Measurements from ENCODE around the gene HOXA1. TPM values are rescaled to one million over a fixed set of nuclear protein-coding genes. Genes with fewer than 3 reads are reported as not detected.

The HOXA1 gene
- 0.42 TPM for total RNA-seq

DNA sequence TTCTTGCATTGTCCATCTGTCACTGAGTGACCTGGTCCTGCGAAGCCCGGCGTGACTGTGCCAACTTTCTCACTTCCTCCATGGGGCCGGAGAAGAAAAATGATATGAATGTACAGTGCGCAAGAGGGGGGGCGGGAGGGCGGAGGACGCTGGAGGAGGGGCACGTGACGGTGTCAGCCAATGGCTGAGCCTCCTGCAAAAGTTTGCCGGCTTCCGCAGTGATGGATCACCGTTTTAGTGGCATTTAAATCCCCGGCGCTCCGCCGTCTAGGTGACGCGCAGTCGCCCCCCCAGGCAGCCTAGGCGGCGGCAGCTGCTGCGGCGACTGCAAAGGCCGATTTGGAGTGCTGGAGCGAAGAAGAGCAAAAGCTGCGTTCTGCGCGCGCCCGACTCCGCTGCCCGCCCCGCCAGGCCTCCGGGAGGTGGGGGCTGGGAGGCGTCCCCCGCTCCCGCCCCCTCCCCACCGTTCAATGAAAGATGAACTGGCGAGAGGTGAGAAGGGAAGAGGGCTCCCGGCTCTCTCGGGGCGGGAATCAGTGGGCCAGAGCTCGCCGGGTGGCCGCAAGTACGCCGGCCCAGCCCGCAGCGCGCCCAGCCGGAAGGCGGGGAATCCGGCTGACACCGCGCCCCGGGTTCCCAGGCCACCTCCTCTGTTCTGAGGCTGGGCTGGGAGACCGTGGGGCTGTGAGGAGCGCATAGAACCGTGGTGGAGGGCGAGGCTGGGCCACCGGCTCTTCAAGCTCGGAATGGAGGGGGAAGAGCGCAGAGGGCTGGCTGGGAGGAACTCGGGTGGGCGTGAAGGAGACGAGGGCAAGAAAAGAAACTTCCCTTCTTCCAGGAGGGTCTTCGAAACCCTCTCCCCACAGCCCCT lies at the start of gene HOXA1:
Gene HOXA1 (minus strand): TSS at position 104 of the 871 bp plus-strand sequence. CDS start 88 bp downstream, at position 16.
- H3K4me1 ChIP-seq (ENCODE audit: insufficient read depth, low read length) = peaks cover 39% of the 10 kb centered on the region
- H3K27me3 ChIP-seq (ENCODE audit: insufficient read depth, low read length) = peaks cover 84% of the 10 kb centered on the region
- H3K4me3 ChIP-seq (ENCODE audit: low read length) = peak within 1 kb of the TSS; percentile 78
- no peaks in the 10 kb centered on the region for H3K9me3 ChIP-seq (ENCODE audit: low read depth, low read length)

DNA sequence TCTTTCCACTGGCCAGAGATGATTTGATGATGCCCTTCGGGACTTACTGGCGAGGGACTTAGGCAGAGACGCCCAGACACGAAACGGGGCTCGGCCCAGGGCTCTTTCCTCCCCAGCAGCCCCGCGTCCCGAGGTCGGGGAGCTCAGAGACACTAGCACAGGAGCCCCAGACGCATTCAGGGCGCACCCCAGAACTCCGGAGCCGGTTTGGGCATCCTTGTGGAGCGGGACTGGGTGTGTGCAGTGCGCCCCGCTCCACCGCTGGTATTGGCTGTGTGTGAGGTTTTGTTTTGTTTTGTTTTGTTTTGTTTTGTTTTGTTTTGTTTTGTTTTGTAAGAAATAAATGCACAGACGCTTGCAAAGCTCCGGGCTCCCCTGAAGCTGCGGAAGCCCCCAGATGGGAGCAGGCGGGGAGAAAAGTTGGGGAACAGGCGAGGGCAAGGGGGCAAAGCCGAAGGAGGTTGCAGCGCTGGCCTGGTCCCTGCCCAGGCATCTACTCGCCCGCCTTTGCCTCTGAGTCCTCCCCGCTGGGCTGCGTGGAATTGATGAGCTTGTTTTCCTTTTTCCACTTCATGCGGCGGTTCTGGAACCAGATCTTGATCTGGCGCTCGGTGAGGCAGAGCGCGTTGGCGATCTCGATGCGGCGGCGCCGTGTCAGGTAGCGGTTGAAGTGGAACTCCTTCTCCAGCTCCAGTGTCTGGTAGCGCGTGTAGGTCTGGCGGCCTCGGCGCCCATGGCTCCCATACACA lies 49.5 kb upstream of the HOXA1 start:
- H3K4me1 ChIP-seq (ENCODE audit: insufficient read depth, low read length) = peaks cover 17% of the 10 kb centered on the region
- peaks cover 59% of the 10 kb centered on the region for H3K27me3 ChIP-seq (ENCODE audit: insufficient read depth, low read length)
- no peak overlapping the region for H3K4me3 ChIP-seq (ENCODE audit: low read length)
- no peaks in the 10 kb centered on the region for H3K9me3 ChIP-seq (ENCODE audit: low read depth, low read length)

DNA sequence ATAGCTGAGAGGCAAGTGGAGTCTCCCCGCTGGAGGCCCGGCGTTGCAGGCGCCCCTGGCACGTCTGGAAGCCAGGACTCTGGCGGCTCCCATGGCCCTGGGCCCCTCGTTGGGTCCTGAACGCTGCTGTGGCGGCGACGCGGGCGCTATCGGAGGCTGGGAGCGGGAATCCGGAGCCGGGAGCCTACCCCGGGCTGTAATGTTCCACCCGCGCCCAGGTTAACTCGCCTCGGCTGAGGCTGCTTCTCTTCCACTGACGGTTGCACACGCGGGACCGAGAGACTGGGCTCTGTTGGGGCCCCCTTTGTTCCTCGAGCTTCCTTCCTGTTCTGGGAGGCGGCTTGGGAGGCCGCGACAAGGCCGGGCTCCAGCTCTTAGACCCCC lies 49.0 kb upstream of the HOXA1 start:
- Histone ChIP-seq H3K27me3 (ENCODE audit: insufficient read depth, low read length) (peaks cover 53% of the 10 kb centered on the region), H3K9me3 (ENCODE audit: low read depth, low read length) (no peaks in the 10 kb centered on the region), H3K4me1 (ENCODE audit: insufficient read depth, low read length) (peaks cover 15% of the 10 kb centered on the region), H3K4me3 (ENCODE audit: low read length) (no peak overlapping the region)

DNA sequence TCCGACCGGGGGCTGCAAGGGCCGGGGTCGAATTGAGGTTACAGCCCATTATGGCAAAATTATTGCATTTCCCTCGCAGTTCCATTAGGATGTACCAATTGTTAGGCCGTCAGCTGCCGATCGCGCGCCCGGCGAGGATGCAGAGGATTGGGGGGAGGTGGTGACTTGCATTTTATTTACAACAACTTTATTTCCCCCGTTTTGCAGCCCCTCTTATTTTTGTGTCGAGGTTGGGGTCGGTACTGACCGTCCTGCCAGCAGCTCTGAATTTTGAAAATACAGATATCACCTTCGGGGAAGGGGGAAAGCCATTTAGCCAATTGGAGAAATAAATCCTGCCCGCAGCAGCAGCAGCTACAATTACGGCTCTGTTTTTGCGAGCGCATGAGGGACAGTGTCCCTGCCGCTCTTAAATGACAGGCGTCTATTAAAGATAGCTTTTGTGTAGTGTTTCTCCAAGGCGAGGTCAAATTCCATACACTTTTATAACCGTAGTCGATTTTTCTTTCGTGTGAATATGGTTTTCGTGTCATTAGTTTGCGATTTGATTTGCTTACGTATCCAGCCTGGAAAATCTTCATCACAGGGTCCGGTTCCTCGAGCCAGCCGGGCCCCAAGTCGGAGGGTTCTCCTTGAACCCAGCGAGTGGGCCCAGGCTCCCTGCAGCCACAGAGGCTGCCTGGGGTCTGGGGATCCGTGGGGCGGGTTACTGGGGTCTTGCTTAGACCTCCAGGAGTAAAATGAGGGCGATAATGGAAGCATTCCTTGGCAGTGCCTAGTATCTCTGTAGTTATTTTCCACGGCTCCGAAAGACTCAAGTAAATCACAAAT lies 48.4 kb upstream of the HOXA1 start:
- Histone ChIP-seq H3K4me3 (ENCODE audit: low read length) (no peak overlapping the region), H3K9me3 (ENCODE audit: low read depth, low read length) (no peaks in the 10 kb centered on the region), H3K27me3 (ENCODE audit: insufficient read depth, low read length) (peaks cover 47% of the 10 kb centered on the region), H3K4me1 (ENCODE audit: insufficient read depth, low read length) (peaks cover 15% of the 10 kb centered on the region)

DNA sequence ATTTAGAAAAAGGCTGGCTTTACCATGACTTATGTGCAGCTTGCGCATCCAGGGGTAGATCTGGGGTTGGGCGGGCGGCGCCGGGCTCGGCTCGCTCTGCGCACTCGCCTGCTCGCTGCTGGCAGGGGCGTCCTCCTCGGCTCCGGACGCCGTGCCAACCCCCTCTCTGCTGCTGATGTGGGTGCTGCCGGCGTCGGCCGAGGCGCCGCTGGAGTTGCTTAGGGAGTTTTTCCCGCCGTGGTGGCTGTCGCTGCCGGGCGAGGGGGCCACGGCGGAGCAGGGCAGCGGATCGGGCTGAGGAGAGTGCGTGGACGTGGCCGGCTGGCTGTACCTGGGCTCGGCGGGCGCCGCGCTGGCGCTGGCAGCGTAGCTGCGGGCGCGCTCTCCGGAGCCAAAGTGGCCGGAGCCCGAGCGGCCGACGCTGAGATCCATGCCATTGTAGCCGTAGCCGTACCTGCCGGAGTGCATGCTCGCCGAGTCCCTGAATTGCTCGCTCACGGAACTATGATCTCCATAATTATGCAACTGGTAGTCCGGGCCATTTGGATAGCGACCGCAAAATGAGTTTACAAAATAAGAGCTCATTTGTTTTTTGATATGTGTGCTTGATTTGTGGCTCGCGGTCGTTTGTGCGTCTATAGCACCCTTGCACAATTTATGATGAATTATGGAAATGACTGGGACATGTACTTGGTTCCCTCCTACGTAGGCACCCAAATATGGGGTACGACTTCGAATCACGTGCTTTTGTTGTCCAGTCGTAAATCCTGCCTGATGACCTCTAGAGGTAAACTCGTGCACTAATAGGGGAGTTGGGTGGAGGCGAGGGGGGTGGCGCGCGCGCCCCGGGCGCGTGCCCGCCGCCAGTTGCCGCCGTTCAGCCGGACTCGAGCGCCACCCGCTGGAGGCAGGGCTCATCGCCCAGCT lies 47.5 kb upstream of the HOXA1 start, which contains the start of gene HOXA5:
Gene HOXA5 (minus strand): TSS at position 659 of the 927 bp plus-strand sequence. CDS start 74 bp downstream, at position 585.
- H3K27me3 ChIP-seq (ENCODE audit: insufficient read depth, low read length) = peaks cover 38% of the 10 kb centered on the region
- no peaks in the 10 kb centered on the region for H3K9me3 ChIP-seq (ENCODE audit: low read depth, low read length)
- peak within 1 kb of the TSS; percentile 20 for H3K4me3 ChIP-seq (ENCODE audit: low read length)
- peaks cover 11% of the 10 kb centered on the region for H3K4me1 ChIP-seq (ENCODE audit: insufficient read depth, low read length)

DNA sequence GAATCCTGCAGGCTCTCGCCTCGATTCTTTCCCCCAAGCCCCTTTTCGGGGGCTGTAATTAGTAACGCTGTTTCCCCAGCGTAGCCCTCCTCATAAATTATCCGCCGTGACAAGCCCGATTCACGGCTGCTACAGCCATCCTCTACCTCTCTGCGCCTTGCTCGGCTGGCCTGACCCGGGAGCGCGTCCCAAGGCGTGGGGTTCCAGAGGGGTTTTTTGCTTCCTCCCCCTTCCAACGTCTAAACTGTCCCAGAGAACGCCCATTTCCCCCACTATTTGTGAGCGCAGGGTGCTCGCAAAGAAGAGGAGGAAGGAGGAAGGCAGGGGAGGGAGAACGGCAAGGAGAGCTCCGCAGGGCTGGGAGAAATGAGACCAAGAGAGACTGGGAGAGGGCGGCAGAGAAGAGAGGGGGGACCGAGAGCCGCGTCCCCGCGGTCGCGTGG lies 46.8 kb upstream of the HOXA1 start:
- H3K4me1 ChIP-seq (ENCODE audit: insufficient read depth, low read length) = peaks cover 5% of the 10 kb centered on the region
- no peaks in the 10 kb centered on the region for H3K9me3 ChIP-seq (ENCODE audit: low read depth, low read length)
- no peak overlapping the region for H3K4me3 ChIP-seq (ENCODE audit: low read length)
- H3K27me3 ChIP-seq (ENCODE audit: insufficient read depth, low read length) = peaks cover 35% of the 10 kb centered on the region

DNA sequence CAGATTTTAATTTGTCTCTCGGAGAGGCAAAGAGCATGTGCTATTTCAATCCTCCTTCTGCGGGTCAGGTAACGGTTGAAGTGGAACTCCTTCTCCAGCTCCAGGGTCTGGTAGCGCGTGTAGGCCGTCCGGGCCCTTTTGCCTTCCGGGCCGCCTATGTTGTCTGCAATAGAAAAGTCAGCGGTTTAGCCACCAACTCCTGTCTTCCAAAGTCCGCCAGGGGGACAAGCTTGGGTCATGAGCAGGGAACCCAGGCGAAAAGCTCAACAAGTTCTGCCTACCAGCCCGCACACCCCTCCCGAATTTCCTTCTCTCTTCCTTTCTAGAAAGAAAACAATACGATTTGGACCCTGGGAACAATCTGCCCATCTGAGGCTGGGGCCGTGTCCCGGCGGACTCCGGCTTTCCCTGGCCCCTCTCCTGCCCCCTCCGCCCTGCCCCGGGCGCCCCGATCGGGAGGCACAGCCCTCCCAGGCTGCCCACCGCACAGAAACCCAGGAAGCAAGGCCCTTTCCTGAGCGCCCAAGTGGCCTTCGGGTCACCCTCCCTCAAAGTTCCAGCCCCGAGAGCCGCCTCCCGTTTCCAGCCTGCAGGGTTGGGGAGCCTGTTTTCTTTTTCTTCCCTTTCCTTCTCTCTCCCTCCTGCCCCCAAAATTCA lies 46.3 kb upstream of the HOXA1 start:
- H3K27me3 ChIP-seq (ENCODE audit: insufficient read depth, low read length) = peaks cover 35% of the 10 kb centered on the region
- H3K4me1 ChIP-seq (ENCODE audit: insufficient read depth, low read length) = peaks cover 3% of the 10 kb centered on the region
- H3K9me3 ChIP-seq (ENCODE audit: low read depth, low read length) = no peaks in the 10 kb centered on the region
- H3K4me3 ChIP-seq (ENCODE audit: low read length) = no peak overlapping the region

DNA sequence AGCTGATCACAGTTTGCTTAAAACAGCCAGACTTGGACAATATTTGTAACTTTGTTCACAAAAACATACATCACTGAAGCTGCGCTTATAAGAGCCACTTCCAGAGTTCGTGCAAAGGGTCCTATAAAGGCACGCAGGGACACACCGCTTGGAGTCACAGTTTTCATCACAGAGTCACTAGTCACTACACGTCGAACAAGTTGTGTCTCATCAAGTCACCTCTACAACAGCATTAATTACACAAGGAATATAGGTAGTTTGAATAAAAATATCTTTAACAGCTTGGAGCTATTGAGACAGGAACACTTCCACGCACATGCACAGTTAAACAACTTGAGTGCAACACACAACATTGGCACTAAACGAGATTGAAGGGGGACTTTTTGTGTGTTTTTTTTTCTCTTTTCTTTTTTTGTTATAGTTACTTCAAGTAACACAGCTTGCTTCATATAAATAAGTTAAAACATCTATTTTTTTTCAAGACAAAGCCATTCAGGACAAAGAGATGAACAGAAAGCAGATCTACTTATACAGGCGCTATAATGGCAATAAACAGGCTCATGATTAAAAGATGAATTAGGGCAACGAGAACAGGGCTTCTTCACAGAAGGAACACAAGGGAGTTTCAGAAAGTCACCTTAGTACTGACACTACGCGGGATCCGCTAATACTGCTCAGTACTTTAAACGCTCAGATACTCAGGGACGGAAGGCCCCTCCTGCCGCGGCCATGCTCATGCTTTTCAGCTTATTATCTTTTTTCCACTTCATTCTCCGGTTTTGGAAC lies 45.5 kb upstream of the HOXA1 start:
- H3K4me3 ChIP-seq (ENCODE audit: low read length) = no peak overlapping the region
- peaks cover 35% of the 10 kb centered on the region for H3K27me3 ChIP-seq (ENCODE audit: insufficient read depth, low read length)

DNA sequence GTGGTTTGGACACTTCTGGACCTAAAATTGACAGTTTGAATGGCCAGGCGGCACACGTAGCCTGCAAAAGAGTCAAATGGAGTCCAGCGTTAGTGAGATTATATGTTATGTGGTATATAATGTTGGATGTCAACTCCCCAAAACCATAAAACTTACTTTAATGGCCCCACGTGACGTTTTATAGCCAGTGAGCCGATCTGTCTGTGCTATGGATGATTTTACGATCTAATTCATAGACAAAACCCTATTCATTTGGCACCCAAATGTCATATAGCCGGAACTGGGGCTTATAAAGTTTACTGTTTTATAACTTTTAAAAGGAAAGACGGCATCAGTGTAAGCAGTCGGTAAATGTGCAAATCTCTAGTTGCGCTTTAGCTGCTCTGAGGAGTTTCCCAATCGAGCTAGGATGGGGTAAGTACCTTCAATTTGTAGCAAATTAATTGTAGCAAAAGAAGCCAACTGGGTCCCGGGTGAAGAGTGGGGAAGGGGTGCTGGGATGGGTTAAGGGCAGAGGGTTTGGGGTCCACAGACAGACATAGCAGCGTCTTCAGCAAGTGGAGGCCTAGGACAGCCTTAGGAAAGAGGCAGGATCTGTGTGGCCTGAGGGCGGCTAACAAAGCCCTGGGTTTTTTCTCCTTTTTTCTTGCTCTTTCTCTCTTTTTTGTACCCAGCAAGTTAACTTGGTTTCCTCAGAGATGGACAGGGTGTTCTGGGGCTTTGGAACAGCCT lies 44.5 kb upstream of the HOXA1 start:
- H3K27me3 ChIP-seq (ENCODE audit: insufficient read depth, low read length) = peaks cover 36% of the 10 kb centered on the region
- H3K4me1 ChIP-seq (ENCODE audit: insufficient read depth, low read length) = peaks cover 9% of the 10 kb centered on the region
- H3K9me3 ChIP-seq (ENCODE audit: low read depth, low read length) = no peaks in the 10 kb centered on the region
- H3K4me3 ChIP-seq (ENCODE audit: low read length) = no peak overlapping the region

More for the DNA sequence above, 45.5 kb upstream of the HOXA1 start:
- H3K4me1 ChIP-seq (ENCODE audit: insufficient read depth, low read length) = peaks cover 9% of the 10 kb centered on the region
- H3K9me3 ChIP-seq (ENCODE audit: low read depth, low read length) = no peaks in the 10 kb centered on the region

DNA sequence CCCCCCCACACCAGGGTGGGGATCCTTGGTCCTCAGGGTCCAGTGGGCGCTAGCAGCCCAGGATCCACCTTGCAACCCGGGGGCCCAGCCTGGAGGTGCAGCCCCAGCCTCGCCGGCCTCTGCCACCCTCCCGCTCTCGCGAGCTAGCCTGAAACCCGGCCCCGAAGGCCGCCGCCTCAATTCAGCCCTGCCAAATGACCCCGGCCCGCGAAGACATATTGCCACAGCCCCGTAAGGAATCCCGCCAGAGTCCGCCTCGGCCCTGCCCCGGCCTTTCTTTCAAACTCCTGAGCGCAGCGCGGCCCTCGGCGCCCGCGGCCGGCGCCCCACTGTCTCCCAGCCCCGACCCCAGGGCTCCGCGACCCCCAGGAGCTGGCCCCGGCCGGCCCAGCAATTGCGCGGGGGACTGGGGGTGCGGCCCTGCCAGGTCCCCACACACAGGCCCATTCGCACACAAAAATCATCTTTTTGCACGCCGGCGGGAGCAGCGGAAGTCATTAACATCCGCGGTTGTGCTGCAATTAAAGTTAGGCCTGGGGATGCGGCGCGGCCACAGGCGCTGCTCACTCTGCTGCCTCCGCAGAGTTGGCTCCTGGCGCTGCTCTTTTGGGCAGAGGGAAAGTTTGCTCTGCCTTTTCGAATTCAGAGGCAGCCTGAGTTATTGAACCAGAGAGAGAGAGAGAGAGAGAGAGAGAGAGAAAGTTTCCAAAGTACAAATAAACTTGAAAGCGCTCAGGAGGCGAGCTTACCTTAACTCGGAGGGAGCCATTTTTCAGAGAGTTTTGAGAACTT lies 43.7 kb upstream of the HOXA1 start:
- H3K9me3 ChIP-seq (ENCODE audit: low read depth, low read length) = no peaks in the 10 kb centered on the region
- peaks cover 13% of the 10 kb centered on the region for H3K4me1 ChIP-seq (ENCODE audit: insufficient read depth, low read length)
- peaks cover 35% of the 10 kb centered on the region for H3K27me3 ChIP-seq (ENCODE audit: insufficient read depth, low read length)
- no peak overlapping the region for H3K4me3 ChIP-seq (ENCODE audit: low read length)

DNA sequence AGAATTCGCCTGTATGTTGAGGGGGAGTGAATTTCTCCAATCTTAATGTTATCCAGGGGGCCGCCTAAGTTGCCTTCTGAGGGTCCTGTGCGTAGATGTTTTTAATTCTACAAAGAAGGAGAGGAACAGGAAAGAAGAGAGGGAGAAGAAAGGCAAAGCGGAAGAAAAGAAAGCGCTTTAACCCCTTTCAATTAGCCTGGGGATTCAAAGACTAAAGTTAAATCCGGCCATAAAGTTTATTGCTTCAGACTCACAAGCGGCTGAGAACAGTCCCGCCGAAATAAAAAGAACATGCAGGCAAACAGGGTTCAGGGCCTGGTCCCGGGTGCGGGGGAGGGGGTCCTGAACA lies 43.2 kb upstream of the HOXA1 start:
- Histone ChIP-seq H3K4me3 (ENCODE audit: low read length) (no peak overlapping the region), H3K9me3 (ENCODE audit: low read depth, low read length) (no peaks in the 10 kb centered on the region), H3K4me1 (ENCODE audit: insufficient read depth, low read length) (peaks cover 16% of the 10 kb centered on the region), H3K27me3 (ENCODE audit: insufficient read depth, low read length) (peaks cover 32% of the 10 kb centered on the region)

DNA sequence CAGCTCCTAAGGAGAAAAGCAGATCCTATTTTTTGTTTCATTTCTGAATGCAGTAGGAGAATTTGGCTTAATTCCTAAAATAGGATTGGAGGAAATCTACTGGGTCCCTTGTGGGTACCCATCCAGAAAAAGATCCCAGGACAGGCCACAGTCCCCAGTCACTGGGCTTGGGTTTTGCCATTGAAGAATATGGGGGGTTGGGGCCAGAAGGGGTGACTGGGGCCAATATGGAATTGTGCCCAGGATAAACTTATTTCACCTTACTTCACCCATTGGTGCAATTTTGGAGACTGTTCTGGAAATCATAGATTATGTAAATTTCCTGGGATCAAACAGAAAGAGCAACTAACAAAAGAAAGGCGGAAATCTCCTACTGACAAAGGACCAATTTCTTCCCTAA lies 42.7 kb upstream of the HOXA1 start:
- Histone ChIP-seq H3K4me3 (ENCODE audit: low read length) (no peak overlapping the region), H3K27me3 (ENCODE audit: insufficient read depth, low read length) (peaks cover 32% of the 10 kb centered on the region), H3K4me1 (ENCODE audit: insufficient read depth, low read length) (peaks cover 16% of the 10 kb centered on the region), H3K9me3 (ENCODE audit: low read depth, low read length) (no peaks in the 10 kb centered on the region)
